HG03060 (cell line): ENCODE measurements around the gene FASTKD3.

Source experiments
- ATAC-seq: cut with Tn5 transposase; IDR thresholded peaks from one replicate; pipeline ENCODE4 v1.9.1; 2021; ENCODE audit warnings: low read depth, moderate number of reproducible peaks; ENCODE audit not compliant: unreplicated experiment

The FASTKD3 gene

GRCh38 chr5:7850395-7851239, 18.2 kb downstream of the FASTKD3 start, which contains the start of gene CFAP90:
Gene CFAP90 (minus strand): TSS chr5:7851133. CDS start chr5:7851021, 112 bp downstream.
- no peak for ATAC-seq

GRCh38 chr5:7849681-7850394, 19.0 kb downstream of the FASTKD3 start:
- ATAC-seq, result no peak

GRCh38 chr5:7848296-7848695, 20.5 kb downstream of the FASTKD3 start:
- ATAC-seq, result no peak

GRCh38 chr5:7846327-7846726, 22.5 kb downstream of the FASTKD3 start:
- ATAC-seq, result no peak

- no peak for ATAC-seq
These were observed 23.3 kb downstream of the FASTKD3 start for GRCh38 chr5:7845557-7845956.

- ATAC-seq, result no peak
These were observed 23.9 kb downstream of the FASTKD3 start for GRCh38 chr5:7844901-7845300.

- ATAC-seq, result no peak
These were observed 26.3 kb downstream of the FASTKD3 start for GRCh38 chr5:7842531-7842930.

- ATAC-seq, result no peak
These were observed 31.4 kb downstream of the FASTKD3 start for GRCh38 chr5:7837403-7837802.

- ATAC-seq, result no peak
These were observed 33.8 kb downstream of the FASTKD3 start for GRCh38 chr5:7834982-7835381.

GRCh38 chr5:7828269-7828668, 40.6 kb downstream of the FASTKD3 start:
- no peak for ATAC-seq

- ATAC-seq, result no peak
These were observed 41.2 kb downstream of the FASTKD3 start for GRCh38 chr5:7827610-7828009.

- no peak for ATAC-seq
These were observed 43.2 kb downstream of the FASTKD3 start for GRCh38 chr5:7825630-7826029.

- no peak for ATAC-seq
These were observed 43.8 kb downstream of the FASTKD3 start for GRCh38 chr5:7824995-7825394.

- ATAC-seq, result no peak
These were observed 45.2 kb downstream of the FASTKD3 start for GRCh38 chr5:7823594-7823993.

GRCh38 chr5:7822449-7822848, 46.4 kb downstream of the FASTKD3 start:
- no peak for ATAC-seq

GRCh38 chr5:7816535-7816901, 52.3 kb downstream of the FASTKD3 start:
- ATAC-seq, result no peak

- peak; percentile 77 for ATAC-seq
These were observed 52.8 kb downstream of the FASTKD3 start for GRCh38 chr5:7815892-7816534.

GRCh38 chr5:7814816-7815215, 54.0 kb downstream of the FASTKD3 start:
- no peak for ATAC-seq

GRCh38 chr5:7813576-7813975, 55.3 kb downstream of the FASTKD3 start:
- ATAC-seq, result no peak

- ATAC-seq, result no peak
These were observed 55.8 kb downstream of the FASTKD3 start for GRCh38 chr5:7813007-7813406.

- ATAC-seq, result no peak
These were observed 57.1 kb downstream of the FASTKD3 start for GRCh38 chr5:7811715-7812114.
